ENCODE data around the gene NRIP1. TPM values are rescaled to one million over a fixed set of nuclear protein-coding genes. Genes with fewer than 3 reads are reported as not detected.

Gene NRIP1
- total RNA-seq, 4 donors from 2014 or later, result 21.5 to 30.7 (median 28.2) TPM

DNA sequence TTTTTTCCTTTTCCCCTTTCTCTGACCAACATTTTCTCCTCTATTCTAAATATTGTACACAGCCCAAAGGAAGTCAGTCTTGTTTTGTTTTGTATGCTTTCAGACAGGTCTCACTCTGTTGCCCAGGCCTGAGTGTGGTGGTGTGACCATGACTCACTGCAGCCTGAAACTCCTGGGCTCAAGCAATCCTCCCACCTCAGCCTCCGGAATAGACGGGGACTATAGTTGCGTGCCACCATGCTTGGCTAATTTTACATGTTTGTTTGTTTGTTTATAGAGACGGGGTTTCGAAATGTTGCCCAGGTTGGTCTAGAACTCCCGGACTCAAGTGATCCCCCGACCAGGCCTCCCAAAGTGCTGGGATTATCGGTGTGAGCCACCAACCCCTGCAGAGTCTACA lies 72.8 kb downstream of the NRIP1 start:
- H3K36me3 ChIP-seq, result peaks cover 0 to 6% of the 10 kb centered on the region in 2 donors
- H3K27me3 ChIP-seq, result no peaks in the 10 kb centered on the region
- no peaks in the 10 kb centered on the region for H3K9me3 ChIP-seq
- ATAC-seq, result no peak
- H3K4me1 ChIP-seq, result peaks cover 0 to 35% (median 0%) of the 10 kb centered on the region in 3 donors
- H3K27ac ChIP-seq, result no peak overlapping the region
- no peak overlapping the region for H3K4me3 ChIP-seq
- TF ChIP-seq EP300 (IDR thresholded peaks at IDR 0.05), result no peak
- TF ChIP-seq POLR2A (IDR thresholded peaks at IDR 0.05), result no peak
- TF ChIP-seq, protein P1, sequence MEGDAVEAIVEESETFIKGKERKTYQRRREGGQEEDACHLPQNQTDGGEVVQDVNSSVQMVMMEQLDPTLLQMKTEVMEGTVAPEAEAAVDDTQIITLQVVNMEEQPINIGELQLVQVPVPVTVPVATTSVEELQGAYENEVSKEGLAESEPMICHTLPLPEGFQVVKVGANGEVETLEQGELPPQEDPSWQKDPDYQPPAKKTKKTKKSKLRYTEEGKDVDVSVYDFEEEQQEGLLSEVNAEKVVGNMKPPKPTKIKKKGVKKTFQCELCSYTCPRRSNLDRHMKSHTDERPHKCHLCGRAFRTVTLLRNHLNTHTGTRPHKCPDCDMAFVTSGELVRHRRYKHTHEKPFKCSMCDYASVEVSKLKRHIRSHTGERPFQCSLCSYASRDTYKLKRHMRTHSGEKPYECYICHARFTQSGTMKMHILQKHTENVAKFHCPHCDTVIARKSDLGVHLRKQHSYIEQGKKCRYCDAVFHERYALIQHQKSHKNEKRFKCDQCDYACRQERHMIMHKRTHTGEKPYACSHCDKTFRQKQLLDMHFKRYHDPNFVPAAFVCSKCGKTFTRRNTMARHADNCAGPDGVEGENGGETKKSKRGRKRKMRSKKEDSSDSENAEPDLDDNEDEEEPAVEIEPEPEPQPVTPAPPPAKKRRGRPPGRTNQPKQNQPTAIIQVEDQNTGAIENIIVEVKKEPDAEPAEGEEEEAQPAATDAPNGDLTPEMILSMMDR (IDR thresholded peaks at IDR 0.05), result no peak
- WGBS, 2 donors (ENCODE audit: low coverage in 1 of 2), result 98% methylated on average over 7 to 8 of the region's 8 CpGs

DNA sequence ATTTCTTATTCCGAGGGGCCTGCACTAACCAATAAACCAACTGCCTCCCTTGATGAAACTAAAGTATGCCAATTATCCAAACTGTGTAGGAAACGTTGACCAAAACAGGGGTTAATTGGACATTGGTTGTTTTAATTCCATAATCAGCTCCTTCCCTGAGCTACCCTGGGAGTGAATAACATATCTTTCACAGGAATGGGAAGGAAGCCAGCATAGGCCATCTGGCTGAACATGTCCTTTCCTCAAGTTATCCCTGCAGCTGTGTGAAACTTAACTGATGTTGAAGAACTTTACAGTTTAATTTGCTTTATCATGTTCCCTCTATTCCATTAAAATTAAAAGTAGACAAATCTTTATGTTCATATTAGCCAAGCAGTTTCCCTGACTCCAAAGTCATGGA lies 75.4 kb downstream of the NRIP1 start:
- H3K4me1 ChIP-seq, result peaks cover 0 to 21% (median 0%) of the 10 kb centered on the region in 3 donors
- H3K36me3 ChIP-seq, result peaks cover 0 to 8% of the 10 kb centered on the region in 2 donors
- H3K27ac ChIP-seq, result no peak overlapping the region
- WGBS, 2 donors (ENCODE audit: low coverage in 1 of 2), result 52 to 60% methylated on average over 2 of the region's 2 CpGs
- no peaks in the 10 kb centered on the region for H3K27me3 ChIP-seq
- no peaks in the 10 kb centered on the region for H3K9me3 ChIP-seq
- H3K4me3 ChIP-seq, result no peak overlapping the region
- TF ChIP-seq POLR2AphosphoS5 (IDR thresholded peaks at IDR 0.05), result no peak
- TF ChIP-seq POLR2A (IDR thresholded peaks at IDR 0.05), result no peak
- TF ChIP-seq, protein P1 (IDR thresholded peaks at IDR 0.05), result no peak
- no peak for TF ChIP-seq EP300 (IDR thresholded peaks at IDR 0.05)
- no peak for ATAC-seq

- peaks cover 0 to 14% of the 10 kb centered on the region in 2 donors for H3K36me3 ChIP-seq
- H3K4me3 ChIP-seq, result no peak overlapping the region
- 78 to 100% methylated on average over 1 to 3 of the region's 3 CpGs for WGBS, 2 donors (ENCODE audit: low coverage in 1 of 2)
- H3K4me1 ChIP-seq, result peaks cover 0 to 21% (median 0%) of the 10 kb centered on the region in 3 donors
- TF ChIP-seq POLR2AphosphoS5 (IDR thresholded peaks at IDR 0.05) (no peak), POLR2A (IDR thresholded peaks at IDR 0.05) (no peak), EP300 (IDR thresholded peaks at IDR 0.05) (no peak)
- TF ChIP-seq, protein P1 (IDR thresholded peaks at IDR 0.05), result no peak
- no peak overlapping the region for H3K27ac ChIP-seq
- H3K27me3 ChIP-seq, result no peaks in the 10 kb centered on the region
- no peak for ATAC-seq
- no peaks in the 10 kb centered on the region for H3K9me3 ChIP-seq
Measured at GRCh38 chr21:14988760-14989159, 76.0 kb downstream of the NRIP1 start.

GRCh38 chr21:14987370-14988170 lies 77.2 kb downstream of the NRIP1 start:
- WGBS, 2 donors (ENCODE audit: low coverage in 1 of 2), result 63 to 77% methylated on average over 5 of the region's 5 CpGs
- peaks cover 0 to 14% of the 10 kb centered on the region in 2 donors for H3K36me3 ChIP-seq
- H3K4me3 ChIP-seq, result no peak overlapping the region
- H3K27ac ChIP-seq, result no peak overlapping the region
- peaks cover 0 to 21% (median 0%) of the 10 kb centered on the region in 3 donors for H3K4me1 ChIP-seq
- no peak for ATAC-seq
- no peaks in the 10 kb centered on the region for H3K9me3 ChIP-seq
- TF ChIP-seq POLR2A (IDR thresholded peaks at IDR 0.05) (no peak), POLR2AphosphoS5 (IDR thresholded peaks at IDR 0.05) (no peak), EP300 (IDR thresholded peaks at IDR 0.05) (no peak)
- TF ChIP-seq, protein P1 (IDR thresholded peaks at IDR 0.05), result no peak
- no peaks in the 10 kb centered on the region for H3K27me3 ChIP-seq

DNA sequence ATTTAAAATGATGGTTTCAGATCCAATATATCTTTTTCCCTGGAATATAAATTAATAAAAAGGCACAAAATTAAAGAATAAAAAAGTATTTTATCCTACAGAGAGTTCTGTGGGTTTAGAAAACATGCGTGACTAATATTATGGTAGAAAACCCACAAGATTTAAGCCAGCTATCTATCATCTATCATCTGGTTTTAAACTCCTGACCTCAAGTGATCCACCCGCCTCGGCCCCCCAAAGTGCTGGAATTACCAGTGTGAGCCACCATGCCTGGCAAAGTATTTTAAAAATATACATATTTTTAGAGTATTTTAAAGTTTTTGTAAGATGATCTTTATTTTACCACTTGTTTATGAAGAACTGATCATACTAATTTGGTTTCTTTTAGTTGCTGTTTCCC lies 79.5 kb downstream of the NRIP1 start:
- ATAC-seq, result no peak
- H3K4me3 ChIP-seq, result no peak overlapping the region
- H3K36me3 ChIP-seq, result peaks cover 0 to 9% of the 10 kb centered on the region in 2 donors
- H3K4me1 ChIP-seq, result peaks cover 0 to 21% (median 0%) of the 10 kb centered on the region in 3 donors
- TF ChIP-seq POLR2AphosphoS5 (IDR thresholded peaks at IDR 0.05), result no peak
- TF ChIP-seq, protein P1 (IDR thresholded peaks at IDR 0.05), result no peak
- no peak overlapping the region for H3K27ac ChIP-seq
- H3K27me3 ChIP-seq, result no peaks in the 10 kb centered on the region
- H3K9me3 ChIP-seq, result no peaks in the 10 kb centered on the region
- 78 to 95% methylated on average over 3 of the region's 3 CpGs for WGBS, 2 donors (ENCODE audit: low coverage in 1 of 2)

Data from gastroesophageal sphincter (tissue), 4 donors.